Ramos (cell line): Measurements from ENCODE around the gene NUMA1.

ENCODE experiments used
- in situ Hi-C: fragments of 300-500 bp; cut with MboI; formaldehyde crosslinking; loops from one replicate; pipeline ENCODE4 v1.14.3; 2022; ENCODE audit warnings: low sequenced_read_pairs; ENCODE audit not compliant: unreplicated experiment

NUMA1 gene

GRCh38 chr11:72102631-72102945 is 22.2 kb upstream of the NUMA1 start:
- in situ Hi-C loops: no loop called here

GRCh38 chr11:72102162-72102561 is 21.8 kb upstream of the NUMA1 start:
- in situ Hi-C loops: no loop called here

DNA sequence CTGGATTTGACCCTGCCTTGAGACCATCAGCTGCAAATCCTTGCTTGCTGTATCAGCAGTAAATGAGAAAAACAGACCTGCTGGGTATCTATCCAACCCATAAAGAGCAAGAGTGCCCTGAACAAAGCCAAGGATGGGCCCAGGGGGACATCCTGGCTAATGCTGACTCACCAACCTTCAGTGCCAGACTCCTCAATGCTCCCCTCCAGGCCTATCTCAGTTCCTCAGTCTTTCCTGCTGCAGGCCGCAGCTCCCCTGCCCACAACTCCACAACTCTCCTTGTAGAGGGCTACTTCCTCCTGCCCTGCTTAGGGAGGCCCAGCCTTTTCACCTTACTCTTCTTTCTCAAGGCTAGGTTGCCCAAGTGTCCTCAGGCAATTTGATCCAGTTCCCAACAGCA is 20.1 kb upstream of the NUMA1 start:
- in situ Hi-C loops: no loop called here

- in situ Hi-C loops: no loop called here
Observed at GRCh38 chr11:72100009-72100408, 19.7 kb upstream of the NUMA1 start.

DNA sequence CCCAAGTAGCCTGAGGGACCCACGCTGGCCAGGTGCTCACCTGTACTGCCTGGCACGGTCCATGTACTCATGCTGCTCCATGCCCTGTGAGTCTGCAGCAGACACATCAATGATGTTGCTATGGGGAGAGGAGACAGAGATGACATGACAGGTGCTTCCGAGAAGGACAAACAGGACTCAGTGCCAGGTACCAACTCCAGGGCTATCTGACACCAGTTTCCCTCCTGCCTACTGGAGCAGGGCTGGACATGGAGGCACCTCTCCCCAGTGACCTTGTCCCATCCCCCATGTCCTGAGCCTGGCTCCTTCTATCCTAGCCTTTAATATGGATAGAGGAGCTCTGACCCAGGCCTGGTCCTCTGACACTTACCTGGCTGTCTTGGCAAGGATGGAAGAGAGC is 18.4 kb upstream of the NUMA1 start:
- in situ Hi-C loops: no loop called here

DNA sequence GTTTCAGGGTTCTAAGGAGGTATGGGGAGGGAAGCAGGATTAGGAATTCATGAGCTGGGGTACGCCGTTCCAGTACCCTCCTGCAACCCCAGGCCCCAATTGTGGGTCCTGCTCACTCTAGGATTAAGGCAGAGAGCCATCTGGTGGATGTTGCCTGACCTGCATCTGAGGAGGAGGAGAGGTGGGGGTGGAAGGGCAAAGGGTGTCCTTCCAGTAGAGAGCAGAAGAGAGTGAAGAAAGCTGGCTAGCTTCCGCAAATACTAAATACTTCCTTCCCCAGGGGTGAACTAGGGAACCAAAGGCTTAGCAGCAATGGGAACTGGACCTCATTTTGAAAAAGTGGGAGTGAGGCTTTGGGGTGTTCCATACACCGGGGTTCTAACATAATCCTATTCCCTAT is 10.9 kb upstream of the NUMA1 start:
- in situ Hi-C loops: loop anchor here (5.0 kb wide), 1 partner anchor 64 kb away; no protein-coding TSS in a partner anchor

- in situ Hi-C loops: no loop called here
Observed at GRCh38 chr11:72088076-72088808, 7.9 kb upstream of the NUMA1 start.

- in situ Hi-C loops: no loop called here
Observed at GRCh38 chr11:72085621-72086351, 5.4 kb upstream of the NUMA1 start.

GRCh38 chr11:72084965-72085364 is 4.6 kb upstream of the NUMA1 start:
- in situ Hi-C loops: no loop called here

GRCh38 chr11:72084076-72084475 is 3.7 kb upstream of the NUMA1 start:
- in situ Hi-C loops: no loop called here

DNA sequence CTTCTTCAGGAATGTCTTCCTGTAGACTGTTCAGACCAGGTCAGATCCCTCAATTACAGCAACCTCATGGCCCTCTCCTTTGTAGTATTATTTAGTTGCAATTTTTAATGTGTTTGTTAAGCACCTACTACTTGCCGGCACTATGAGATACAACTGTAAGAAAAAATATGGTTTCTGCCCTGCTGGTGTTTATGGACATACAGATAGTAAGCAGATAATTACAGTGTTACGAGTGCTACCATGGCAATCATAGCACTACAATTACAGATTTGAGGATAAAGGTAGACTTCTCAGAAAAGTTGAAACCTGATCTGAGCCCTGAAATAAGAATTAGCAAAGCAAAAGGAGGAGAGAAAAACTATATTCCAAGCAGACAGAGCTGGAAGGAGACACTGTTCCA is 3.1 kb upstream of the NUMA1 start:
- in situ Hi-C loops: no loop called here

- in situ Hi-C loops: no loop called here
Observed at GRCh38 chr11:72081821-72082453, 1.6 kb upstream of the NUMA1 start.

- in situ Hi-C loops: no loop called here
Observed at GRCh38 chr11:72081184-72081644, 872 bp upstream of the NUMA1 start.

GRCh38 chr11:72079819-72080325 is 470 bp downstream of the NUMA1 start:
- in situ Hi-C loops: no loop called here

- in situ Hi-C loops: no loop called here
Observed at GRCh38 chr11:72078477-72078876, 1.9 kb downstream of the NUMA1 start.

GRCh38 chr11:72075756-72076155 is 4.6 kb downstream of the NUMA1 start:
- in situ Hi-C loops: no loop called here

DNA sequence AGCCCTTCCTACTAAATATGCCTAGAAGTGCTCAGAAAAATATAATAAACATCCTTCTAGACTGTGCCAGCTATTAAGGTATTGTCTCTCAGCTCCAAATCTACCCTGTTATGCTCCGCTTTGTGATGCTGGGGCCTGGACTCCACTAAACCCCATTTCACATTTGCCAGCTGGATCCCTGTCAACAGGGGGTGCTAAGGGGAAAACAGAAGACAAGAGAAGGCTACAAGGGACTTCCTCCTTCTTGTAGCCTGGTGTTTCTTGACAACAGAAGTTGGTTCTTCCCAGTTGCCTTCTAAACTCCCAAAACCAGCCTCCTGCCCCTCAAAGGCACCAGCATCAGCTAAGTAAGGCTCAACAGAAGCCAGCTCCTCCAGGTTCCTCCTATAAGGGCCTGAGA is 5.2 kb downstream of the NUMA1 start:
- in situ Hi-C loops: no loop called here

- in situ Hi-C loops: no loop called here
Observed at GRCh38 chr11:72072348-72072747, 8.0 kb downstream of the NUMA1 start.

DNA sequence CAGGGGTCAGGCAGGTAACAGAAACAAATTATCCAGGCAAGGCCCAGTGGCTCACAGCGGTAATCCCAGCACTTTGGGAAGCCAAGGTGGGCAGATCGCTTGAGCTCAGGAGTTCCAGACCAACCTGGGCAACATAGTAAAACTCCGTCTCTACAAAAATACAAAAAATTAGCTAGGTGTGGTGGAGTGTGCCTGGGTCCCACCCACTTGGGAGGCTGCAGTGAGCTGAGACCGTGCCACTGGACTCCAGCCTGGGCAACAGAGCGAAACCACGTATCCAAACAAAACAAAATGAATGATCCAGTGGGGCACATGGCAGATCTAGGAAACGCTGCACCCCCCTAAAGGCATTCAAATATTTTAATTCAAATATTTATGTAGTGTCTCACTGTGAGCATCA is 9.9 kb downstream of the NUMA1 start:
- in situ Hi-C loops: no loop called here

GRCh38 chr11:72069787-72070251 is 10.5 kb downstream of the NUMA1 start:
- in situ Hi-C loops: no loop called here

GRCh38 chr11:72069200-72069599 is 11.1 kb downstream of the NUMA1 start:
- in situ Hi-C loops: no loop called here
